Left lobe of liver (tissue), 2 donors: ENCODE results near the gene GLUD1. TPM values are rescaled to one million over a fixed set of nuclear protein-coding genes. Genes with fewer than 3 reads are reported as not detected.
A peak's percentile ranks its signal among the peaks of the same experiment; 100 is the strongest.
"Not testable (repeated sequence)": the region's sequence is repeated elsewhere in the genome, so short reads cannot be mapped to it uniquely, and the experiment has no call there.

Experiments
- ATAC-seq: fragments of 200-7000 bp; cut with Tn5 transposase; one replicate; pipeline ENCODE4 v1.9.1; 2020; ENCODE audit warnings: mild to moderate bottlenecking, moderate library complexity
- DNase-seq: peaks from one replicate; pipeline ENCODE4 v3.0.0-alpha.2; 2020; ENCODE audit warnings: low spot score
- total RNA-seq: library from RNA; stranded (reverse); gene quantifications from one replicate; pipeline ENCODE4 v1.2.1, GENCODE V29; 2021
- donor health status: DM: no; HTN: no; CAD: no; lungs with moderate emphysema.
- donor health status: DM: no; HTN: yes; CAD: no.

Gene GLUD1
- total RNA-seq, 1 donor from 2014 or later = 524 TPM

DNA sequence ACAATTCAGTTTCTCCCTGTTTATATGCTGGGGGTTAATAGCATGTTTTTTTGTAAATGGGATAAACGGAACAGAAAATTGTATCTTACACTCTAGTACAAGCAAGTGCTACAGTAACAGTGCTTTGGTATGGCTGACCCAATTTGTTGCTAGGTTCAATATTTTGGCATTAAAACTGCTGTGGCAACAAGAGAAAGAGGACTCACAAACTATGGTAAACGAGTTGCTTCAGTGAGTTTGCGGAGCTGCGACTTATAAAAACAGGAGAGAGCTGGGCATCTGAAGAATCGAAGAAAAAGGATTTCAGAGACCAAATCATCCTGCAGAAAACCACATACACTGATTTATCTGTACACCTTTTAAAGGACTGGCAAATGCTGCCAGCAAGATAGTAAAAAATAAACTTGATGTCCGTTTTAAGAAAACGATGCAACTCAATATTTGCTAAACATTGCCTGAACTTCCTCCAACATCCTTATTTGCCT, 2.2 kb downstream of the GLUD1 start:
- DNase-seq (no peak), ATAC-seq (no peak)

DNA sequence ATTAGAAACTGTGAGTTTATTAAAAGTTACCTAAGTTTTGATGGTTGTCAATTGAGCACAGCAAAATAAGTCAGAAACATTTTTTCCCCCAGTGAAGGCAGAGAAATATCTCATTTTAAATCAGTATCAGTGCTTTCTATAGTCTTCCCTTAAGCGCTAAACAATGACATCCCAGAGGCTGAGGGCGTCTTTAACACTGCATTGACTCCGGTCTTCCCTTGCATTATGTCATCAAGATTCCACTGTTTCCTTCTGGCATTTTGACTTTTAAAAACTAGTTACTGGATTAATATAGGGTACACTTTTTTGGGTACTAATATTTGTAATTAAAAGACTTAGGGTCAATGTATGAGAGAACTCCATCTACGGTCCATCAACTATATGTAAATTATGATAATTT, 3.9 kb downstream of the GLUD1 start:
- no peak for ATAC-seq
- no peak for DNase-seq

DNA sequence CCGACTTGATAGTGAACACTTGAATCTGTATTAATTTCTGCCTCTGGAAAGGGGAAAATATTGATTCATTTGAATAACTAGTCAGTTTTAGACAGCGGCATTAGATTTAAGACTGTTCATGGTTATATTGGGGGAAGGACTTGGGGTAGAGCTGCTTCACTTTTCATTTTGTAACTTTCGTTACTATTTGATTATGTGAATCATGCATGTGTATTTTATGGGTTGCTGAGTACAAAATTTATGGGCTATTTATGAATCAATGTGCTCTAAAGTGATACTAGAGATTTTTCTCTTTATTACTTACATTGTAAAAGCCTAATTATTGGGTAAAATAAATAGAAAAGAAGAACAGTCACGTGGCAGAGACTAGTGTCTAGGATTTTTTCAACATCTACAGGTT, 4.9 kb downstream of the GLUD1 start:
- DNase-seq = no peak
- no peak for ATAC-seq

DNA sequence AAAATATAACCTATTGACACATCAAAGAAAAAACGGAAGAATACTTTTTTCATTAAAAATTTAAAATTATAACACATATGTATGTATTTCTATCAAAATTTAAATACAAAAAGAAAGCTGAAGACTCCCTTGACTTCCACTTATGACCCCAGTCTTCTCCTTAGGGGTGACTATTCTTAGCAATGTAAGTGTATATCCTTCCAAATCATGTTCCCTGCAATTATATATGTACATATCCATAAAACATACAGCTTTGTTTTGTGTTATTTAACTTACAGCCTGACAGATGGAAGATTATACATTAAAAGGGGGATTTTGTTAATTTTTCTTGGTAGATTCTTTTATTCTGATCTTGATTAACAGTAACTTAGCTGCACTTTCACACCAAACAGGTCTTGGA, 9.1 kb downstream of the GLUD1 start:
- no peak for DNase-seq
- ATAC-seq = no peak

DNA sequence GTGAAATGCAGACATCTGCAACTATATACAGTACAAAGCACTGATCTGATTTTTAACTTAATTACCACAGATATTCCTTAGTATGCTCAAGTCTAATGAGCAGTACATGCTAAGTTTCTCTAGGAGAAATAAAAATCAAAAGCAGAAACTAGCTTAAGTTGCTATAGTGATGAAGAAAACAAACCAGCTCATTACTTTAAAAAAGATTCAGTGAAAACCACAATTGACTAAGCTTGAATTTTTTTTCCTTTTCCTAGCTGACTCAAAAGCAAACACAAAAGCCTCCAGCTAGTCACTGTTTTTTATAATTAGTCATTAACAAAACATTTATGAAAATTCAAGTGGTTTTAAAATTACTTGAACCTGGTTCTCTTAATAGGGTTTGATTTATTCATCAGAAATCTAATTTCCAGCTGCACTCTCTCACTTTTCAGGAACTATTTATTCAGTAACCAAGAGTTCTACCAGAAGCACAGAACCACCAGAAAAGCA, 10.3 kb downstream of the GLUD1 start:
- DNase-seq, ATAC-seq: not testable (repeated sequence)

DNA sequence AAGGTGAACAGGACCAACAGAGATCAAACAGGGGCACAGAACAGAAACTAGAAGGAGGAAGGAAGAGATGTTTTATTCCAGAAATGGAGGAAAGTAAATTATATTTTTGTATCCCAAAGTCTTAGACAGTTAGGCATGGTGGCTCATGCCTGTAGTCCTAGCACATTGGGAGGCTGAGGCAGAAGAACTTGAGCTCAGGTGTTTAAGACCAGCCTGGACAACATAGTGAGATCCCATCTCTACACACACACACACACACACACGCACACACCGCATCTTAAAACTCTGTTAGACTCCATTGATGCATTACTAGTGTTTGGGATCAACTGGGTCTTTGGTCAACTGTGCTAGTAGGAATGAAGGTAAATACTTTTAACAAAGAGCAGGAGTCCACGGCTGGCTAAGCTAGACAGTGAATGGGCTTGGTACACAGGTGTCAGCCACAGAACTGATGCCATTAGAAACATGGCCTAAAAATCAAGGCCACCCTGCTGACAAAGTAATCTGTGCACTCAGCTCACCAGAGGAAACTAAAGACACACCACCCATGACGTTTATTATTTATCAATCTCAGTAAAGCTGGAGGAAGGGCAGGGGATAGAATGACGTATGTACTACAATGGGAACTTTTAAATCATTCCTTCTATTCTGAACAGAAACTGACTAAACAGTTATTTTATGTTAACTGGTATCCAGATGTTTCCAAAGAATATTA, 10.9 kb downstream of the GLUD1 start:
- not testable (repeated sequence) for DNase-seq
- peak; percentile 58 for ATAC-seq

DNA sequence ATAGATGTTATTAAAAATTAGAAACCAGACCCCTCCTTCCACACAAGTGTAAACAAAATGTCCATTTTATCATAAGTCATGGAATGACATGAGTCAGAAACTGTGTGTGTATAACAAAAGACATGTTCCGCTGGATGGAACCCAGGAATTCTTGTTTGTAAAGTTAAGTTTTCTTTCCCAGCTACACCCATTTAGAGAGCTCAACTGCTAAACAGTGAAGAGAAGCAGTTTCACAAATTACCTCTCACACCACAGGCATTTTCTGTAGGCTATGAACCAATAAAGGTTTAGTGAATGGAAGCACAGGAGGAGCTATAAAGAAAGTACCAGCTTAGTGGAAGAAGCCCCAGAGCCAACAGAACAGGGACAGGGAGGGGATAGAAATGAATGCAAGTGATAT, 12.4 kb downstream of the GLUD1 start:
- ATAC-seq, DNase-seq: not testable (repeated sequence)

DNA sequence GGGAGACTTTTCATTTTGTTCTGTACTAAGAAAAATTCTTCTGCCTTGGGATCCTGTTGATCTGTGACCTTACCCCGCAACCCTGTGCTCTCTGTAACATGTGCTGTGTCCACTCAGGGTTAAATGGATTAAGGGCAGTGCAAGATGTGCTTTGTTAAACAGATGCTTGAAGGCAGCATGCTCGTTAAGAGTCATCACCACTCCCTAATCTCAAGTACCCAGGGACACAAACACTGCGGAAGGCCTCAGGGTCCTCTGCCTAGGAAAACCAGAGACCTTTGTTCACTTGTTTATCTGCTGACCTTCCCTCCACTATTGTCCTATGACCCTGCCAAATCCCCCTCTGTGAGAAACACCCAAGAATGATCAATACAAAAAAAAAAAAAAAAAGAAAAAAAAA, 13.1 kb downstream of the GLUD1 start:
- not testable (repeated sequence) for ATAC-seq, DNase-seq

DNA sequence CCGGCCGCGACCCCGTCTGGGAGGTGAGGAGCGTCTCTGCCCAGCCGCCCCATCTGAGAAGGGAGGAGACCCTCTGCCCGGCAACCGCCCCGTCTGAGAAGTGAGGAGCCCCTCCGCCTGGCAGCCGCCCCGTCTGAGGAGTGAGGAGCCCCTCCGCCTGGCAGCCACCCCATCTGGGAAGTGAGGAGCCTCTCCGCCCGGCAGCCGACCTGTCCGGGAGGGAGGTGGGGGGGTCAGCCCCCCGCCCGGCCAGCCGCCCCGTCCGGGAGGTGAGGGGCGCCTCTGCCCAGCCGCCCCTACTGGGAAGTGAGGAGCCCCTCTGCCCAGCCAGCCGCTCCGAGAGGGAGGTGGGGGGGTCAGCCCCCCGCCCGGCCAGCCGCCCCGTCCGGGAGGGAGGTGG, 14.0 kb downstream of the GLUD1 start:
- not testable (repeated sequence) for DNase-seq, ATAC-seq

DNA sequence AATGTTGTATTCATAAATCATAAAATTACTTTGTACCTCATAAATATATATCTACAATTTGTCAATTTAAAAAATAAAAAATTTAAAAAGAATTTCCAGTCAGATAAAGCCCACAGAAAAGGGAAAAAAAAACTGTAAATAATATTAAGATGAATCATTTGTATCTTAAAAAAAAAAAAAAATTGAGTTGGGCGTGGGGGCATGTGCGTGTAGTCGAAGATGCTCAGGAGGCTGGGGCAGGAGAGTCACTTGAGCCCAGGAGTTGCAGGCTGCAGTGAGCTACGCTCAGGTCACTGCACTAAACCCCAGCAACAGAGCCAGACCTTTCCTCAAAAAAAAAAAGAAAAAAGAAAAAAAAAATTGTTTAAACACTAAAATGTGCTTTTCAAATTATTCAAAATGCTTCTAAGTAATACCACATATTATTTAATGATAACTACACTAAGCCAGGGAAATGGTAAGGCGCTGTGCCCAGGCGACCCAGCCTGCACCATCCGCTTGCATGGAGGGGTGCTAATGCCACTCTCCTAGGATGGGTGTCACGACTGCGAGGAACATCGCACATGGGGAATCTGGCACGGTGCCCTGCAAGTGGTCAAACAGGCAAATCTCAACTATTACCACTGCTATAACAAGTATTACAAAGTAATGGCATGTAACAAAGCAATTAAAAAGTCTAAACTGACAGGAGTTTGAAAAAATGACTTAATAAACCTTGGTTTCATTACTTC, 15.4 kb downstream of the GLUD1 start:
- ATAC-seq (peak; percentile 57), DNase-seq (no peak)

DNA sequence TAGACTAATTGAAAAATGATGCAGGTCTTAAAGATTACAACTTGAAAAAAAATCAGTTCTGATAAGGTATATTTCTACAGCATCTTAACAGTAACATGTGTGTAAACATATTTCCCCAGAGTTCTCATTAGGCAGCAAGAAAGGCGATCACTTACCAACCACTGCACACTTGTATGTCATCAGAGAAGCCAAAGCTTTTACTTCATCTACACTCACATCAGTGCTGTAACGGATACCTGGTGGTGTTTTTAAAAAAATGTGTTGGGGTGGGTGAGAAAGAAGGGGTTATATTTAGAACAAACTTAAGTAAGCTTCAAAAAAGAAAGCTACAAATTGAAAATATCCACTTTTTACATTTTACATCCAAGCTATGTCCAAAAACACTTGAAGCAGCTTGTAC, 18.2 kb downstream of the GLUD1 start:
- ATAC-seq = not testable (repeated sequence)

DNA sequence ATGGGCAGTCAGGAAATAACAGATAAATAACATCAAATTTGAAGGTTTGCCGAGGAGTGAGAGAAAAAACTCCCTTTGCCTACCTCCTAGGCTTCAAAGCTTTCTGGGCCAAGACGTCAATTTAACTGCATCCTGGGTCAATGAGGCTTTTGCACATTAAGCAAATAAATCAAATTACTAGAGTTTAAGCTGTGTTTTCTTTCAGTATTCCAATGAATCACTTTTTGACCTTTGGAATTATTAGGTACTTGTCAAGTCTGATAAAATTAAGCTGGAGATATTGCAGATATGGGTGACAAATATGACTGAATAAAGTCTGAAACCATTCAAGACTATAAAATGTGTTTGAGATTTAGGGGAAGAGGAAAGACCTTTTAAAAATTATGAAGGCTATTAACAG, 22.2 kb downstream of the GLUD1 start:
- ATAC-seq (no peak), DNase-seq (no peak)

More for the DNA sequence above, 18.2 kb downstream of the GLUD1 start:
- DNase-seq = not testable (repeated sequence)

DNA sequence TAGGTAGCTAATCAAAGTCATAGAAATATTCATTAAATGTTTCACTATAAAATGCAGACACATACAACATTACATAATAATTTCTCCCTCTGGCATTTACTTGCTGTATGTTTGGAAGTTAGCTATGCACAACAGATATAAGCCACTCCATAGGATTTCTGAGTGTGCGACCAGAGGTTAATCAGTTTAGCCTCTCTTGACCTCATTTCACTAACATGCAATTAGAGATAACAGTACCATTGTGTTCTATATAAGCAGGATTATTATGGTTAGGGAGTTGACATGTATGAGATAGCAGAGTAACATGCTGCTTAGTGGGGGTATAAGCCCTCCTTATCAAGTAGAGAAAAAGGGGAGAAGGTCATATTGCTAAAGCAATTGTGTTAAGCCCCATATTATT, 26.4 kb downstream of the GLUD1 start:
- DNase-seq (no peak), ATAC-seq (no peak)

DNA sequence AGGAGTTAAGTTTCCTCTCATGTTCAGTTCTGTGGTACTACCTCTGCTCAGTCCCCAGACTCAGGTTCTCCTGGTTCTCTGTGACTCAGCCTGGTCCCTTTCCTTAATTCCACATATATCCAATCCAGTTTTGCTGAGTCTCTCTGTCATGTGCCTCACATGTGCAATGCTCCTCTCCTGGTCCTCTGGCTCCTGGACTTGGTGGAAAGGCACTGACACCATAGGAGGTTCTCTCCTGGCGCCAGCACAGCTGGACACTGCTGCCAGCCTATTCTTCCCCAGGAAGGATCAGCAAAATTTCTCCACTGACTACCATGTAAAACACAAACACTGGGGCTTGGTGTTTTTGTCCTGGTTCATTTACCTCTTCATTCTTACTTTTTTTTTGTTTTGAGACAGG, 27.8 kb downstream of the GLUD1 start:
- ATAC-seq = peak; percentile 55

DNA sequence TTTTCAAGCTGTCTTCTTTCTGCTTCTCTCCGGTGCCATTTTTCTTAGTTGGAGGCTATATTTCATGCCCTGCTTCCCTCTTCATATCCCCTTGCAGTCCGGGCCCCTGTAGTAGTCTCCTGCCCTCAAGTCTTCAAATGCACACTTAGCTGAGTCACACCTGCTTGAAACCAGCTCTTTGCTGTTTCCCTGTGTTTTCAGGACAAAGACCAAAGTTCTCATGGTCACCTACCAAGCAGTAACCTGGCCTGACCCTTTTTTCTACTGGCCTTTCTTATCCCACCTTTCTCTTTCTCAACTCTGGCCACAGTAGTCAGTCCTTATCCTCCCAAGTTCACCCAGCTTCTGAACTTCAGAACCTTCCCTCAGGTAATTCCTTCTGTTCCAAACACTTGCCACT, 28.5 kb downstream of the GLUD1 start:
- peak; percentile 66 for ATAC-seq

More for the DNA sequence above, 27.8 kb downstream of the GLUD1 start:
- DNase-seq = no peak

DNA sequence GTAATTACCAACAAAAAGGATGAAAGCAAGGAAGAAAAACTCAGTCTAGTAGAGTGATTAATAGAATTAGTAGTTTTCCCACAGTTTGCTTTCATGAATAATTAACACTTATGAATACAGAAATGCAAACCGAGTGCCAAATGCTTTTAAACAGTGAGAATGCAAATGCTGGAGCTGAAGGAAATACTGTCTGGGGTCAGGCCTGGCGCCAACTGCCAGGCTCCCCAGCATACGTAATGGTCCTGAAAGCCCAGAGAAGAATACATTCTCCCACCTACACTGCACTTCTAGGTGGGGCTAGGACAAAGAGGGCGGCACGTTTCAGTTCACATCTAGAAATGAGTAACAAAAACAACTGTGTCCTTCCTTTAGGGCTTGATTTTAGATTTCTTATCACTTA, 30.0 kb downstream of the GLUD1 start:
- DNase-seq (no peak), ATAC-seq (no peak)

More for the DNA sequence above, 28.5 kb downstream of the GLUD1 start:
- no peak for DNase-seq

DNA sequence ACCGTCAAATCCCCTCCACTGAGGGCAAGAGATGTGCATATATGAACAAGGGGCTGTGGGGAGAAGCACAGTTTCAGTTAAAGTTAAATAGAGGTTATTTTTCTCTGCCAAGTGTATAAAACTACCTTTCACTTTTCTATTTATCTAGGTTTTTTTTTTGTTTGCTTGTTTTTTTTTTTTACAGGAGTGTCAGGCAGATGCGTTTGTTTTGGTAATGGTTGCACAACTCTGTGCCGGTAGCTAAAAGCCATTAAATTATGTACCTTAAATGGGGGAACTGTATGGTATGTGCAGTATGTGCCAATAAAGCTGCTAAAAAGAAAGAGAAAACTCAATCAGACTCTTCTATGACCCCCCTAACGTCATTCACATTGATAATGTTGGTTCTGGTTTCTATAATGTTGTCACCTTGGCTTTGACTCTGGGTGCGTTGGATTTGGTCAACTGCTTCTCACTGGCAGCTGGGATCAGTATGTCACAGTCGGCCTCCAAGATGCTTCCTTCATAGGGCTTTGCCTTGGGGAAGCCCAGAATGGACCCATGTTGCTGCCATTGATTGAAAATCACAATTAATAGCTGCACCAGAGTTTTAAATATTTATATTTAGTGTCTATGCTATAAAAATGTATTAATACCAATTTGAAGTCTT, 34.2 kb downstream of the GLUD1 start:
- ATAC-seq (peak; percentile 54), DNase-seq (no peak)

DNA sequence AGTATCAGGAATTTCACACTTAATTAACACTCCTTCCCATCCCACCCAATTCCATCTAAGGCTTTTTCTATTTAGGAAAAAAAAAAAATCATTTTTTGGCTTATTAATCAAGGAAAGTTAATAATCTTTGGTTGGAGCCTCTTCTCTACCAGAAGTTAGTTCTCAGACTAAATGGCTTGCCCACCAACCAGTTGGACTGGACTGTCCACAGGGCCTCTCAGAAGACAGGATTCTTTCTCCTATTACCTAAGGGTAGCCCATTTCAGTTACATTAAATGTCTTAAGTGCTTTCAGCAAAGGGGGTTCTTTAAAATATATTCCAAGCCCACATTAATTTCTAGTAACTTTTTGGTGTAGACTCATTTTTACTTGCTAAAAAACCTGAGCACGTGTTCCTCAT, 35.2 kb downstream of the GLUD1 start:
- DNase-seq = no peak
- ATAC-seq = no peak

DNA sequence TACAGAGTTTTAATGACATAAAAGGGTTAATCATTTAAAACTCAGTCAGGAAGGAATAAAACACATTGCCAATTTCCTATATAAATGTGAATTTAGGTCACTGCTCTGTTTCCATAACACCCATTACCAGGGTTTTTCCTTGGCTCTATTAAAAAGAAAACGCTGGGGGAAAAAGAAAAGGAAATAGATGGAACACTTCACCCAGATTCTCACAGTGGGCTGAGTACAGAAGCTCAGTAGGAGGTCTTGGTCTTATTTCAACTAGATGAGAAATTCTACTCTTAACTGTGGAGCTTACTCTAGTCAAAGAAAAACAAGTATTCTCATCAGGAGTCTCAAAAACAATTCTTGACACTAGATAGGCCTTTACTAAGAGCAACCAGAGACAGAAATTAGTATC, 36.5 kb downstream of the GLUD1 start:
- ATAC-seq (no peak), DNase-seq (no peak)

DNA sequence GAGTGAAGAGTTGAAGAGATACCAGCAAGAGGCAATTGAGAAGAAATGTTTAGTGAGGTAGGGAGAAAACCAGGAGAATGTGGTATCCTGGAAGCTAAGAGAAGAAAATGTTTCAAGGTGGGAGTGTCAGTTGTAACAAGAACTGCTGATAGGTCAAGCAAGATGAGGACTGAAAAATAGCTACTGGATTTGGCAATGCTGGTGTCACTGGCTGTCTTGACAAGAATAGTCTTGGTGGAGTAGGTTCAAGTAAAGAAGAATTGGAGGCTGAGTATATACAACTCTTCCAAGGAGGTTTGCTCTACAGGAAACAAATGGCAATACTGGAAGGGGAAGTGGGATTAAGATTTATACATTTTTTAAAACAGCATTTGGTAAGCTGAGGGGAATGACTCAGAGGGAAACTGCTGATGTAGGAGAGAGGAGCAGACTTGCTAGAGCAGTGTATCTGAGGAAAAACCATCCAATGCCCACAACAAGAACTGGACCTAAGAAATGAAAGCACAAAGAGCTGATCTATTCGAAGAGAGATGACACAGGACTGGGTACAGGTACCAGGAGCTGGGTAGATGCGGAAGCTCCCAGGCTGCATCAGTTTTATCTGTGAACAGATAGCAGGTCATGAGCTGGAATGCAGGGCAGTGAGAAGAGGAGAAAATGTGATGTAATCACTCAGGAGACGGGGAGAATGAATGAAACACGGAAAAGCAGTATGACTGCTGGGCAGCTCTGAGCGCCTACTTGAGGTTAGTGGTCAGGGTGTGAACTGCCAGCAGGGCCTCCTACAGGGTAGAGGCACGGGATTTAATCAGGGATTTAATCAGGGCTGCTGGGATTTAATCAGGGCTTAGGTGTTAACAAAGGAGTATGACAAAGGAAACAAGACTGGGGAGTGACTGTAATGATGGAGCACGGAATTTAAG, 40.0 kb downstream of the GLUD1 start:
- DNase-seq (no peak), ATAC-seq (peak; percentile 31)
